ENCODE results near the gene UTRN.

Gene UTRN

DNA sequence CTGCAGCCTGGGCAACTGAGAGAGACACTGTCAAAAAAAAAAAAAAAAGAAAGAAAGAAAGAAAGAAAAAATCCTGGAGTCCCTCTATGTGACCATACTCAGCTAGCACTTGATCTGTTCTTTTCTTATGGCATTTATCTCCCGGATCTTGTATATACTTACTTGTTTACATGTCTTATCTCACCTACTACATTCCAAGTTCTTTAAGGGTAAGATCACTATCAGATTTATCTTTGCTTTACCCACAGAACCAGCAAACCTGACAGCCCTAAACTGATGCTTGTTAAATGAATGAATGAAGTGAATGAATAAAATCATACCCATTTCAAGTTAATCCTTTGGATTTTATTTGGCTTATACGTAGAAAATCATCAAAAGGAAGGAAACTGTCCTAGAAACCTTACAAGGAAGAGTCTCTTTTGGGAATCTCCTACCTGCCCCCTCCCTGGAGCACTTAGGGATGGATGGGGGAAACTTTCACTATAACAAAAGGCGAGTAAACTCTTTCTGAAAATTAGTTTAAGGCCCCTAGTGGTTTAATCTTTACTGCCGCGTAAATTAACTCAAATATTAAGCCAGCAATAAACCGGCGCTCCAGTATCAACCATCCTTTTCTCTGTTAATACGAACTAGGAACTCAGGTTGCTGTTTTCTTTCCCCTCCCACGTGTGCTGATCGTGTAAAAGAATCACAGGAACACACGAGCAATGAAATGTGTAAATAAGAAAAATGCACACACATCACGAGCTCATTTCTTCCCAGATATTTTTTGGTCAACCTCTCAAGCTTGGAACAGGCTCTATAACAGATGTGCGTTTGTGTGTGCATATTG lies 1.3 kb upstream of the UTRN start:
- no peak for DNase-seq (ENCODE audit: low read depth in 2 of 2)

DNA sequence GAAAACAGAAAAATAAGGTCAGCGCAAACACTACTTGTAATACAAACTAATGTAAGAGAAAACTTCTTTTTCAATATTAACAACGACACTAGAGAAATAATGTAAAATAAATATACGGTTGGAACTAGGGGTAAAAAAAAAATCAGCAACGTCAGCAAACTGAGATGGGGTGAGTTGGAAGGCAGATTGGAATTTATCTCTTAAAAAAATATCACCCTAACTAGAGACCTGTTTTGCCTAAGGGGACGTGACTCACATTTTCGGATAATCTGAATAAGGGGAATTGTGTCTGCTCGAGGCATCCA lies 705 bp upstream of the UTRN start:
- no peak for DNase-seq (ENCODE audit: low read depth in 2 of 2)

DNA sequence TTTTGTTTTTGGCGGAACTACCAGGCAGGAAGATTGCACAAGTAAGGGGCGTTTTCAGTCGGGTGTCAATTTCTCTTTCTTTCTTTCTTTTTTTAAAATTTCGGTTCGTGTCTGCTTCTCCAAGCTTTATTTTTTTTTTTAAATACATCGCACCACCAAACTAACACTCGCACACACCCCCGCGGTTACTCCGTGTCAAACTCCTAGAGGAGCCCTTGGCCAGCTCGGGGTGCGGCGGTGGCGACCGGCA lies 338 bp downstream of the UTRN start:
- no peak for DNase-seq (ENCODE audit: low read depth in 2 of 2)

DNA sequence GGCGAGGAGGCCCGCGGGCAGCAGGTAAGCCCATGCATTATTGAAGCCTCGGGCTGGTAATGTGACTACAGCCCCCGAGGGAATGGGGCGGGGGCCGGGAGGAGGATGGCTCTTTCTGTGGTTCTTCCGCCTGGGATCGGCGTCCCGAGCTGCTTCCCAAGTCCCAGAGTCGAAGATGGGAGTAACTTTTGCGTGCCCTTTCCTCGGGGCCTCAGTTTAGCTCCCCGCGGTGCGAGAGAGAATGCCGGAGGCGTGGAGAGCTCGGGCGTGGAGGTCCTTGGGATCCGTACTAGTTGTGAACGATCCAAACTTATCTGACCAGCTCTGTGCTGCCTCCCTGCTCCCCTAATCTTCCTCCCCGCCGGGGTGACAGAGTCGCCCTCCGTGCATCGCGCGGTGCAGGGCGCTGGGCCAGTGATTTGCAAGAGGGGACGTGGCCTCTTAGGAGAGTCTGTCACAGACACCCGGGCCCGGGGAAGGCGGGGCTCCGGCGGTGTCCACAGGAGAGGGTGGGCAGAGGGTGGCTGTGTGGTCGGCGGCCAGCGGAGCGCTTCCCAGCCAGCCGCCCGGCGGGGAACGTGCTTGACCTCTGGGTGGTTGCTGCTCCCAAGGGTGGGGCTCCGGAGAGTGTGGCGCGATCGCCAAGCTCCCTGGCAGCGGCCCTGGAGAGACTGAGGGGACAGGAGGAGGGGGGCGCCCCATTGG lies 815 bp downstream of the UTRN start:
- DNase-seq (ENCODE audit: low read depth in 2 of 2) = no peak

DNA sequence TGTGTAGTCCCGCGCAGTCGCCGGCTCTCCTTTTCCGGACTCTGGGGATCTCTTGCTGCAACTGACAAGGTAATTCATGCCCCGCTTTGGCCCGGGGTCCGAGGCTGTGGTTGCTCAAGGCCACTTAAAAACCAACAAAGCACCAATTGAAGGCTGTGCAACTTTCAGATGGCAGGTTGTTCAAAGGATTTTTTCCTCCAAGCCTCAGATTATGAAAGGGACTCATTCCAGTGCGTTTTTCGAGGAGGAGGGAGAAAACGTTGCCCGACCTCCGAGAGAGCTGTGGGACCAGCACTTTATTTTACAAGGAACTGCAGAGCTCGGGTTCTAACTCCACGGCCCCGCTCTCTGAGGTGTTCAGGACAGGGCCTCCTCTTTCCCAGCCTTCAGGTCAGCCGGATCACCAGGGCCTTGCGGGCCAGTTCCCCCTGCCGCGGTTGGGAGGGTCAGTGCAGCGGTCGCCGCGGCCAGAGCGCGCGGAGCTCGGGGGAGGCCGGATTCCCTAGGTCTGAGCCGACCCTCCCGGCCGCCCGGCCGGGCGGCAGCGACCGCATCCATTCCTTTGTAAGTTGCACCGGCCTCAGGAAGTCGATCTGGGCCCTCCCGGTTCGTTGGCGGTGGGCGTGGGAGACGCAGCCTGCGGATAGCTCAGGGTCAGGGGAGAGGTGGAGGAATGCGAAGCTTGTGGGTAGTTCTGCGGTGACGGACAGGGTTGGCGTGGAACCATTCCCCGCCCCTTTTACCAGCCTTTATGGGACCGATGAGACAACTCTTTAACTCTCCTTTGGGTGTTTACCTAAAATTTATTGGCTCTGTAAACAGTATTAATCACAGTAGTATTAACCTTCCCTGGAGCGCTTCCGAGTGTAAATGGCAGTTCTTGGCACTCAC lies 1.6 kb downstream of the UTRN start:
- DNase-seq (ENCODE audit: low read depth in 2 of 2) = no peak

DNA sequence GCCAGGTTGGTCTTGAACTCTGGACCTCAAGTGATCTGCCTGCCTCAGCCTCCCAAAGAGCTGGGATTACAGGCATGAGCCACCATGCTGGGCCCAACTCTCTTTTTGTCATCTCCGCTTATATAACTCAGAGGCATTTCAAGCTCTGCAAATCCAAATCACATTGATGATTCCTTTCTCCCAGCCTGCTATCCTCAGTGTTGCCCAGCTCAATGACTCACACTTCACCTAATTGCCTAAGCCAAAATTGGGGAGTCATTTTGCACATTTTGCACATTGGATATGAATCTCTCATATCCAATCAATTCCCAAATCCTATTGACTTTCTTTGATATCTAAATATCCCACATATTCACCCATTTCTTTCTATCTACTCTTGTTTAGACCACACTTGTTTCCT lies 3.9 kb downstream of the UTRN start:
- no peak for DNase-seq (ENCODE audit: low read depth in 2 of 2)

DNA sequence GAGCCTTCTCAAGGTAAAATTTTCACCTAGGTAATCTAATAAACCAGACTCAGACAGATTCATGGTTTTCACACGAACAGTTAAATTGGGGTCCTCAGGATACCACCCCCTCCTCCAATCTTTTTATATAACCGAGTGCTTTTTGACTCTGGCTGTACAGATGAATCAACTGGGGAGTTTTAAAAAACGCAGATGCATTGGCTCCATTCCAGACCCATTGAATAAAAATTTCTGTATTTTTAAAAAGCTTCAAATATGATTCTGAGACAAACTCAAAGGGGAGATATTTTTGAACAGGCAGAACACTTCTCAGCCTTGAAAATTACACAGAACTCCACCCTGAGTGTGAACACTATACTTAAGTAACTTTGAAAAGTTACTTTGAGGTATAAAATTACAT lies 7.2 kb downstream of the UTRN start:
- DNase-seq (ENCODE audit: low read depth in 2 of 2) = no peak

DNA sequence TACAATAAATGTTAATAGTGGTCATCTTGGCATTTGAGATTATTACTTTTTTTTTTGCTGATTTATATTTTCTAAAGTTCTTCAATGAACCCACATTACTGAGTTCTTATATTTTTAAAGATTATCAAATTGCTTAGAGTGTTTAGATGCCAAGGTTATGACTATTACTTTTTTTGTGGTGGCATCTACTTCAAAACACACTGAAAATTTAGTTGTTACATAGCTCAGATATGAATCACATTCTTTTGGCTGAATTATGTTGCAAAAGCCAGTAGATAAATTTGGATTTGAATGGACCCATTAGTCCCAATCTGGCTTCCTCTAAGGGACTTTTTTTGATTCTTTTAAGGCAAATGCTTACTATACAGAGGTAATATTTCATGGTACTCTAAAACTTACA lies 8.9 kb downstream of the UTRN start:
- DNase-seq (ENCODE audit: low read depth in 2 of 2) = no peak

DNA sequence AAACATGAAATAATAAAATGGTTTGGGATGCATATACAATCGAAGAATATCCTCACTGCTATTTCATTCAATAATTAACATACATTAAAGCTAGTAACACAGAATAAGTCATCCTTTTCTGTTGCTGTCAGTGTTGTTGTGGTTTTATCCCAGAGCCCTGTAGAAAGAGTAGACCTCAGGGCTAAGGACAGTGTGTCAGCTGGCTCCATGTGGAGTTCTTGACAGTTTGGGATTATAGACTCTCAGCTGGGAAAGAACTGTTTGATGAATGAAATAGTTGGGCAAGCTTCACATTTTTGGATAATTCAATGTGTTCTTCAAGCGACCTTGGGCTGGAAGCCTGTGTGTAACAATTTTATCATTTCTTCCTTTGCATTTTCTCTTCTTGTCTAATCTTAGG lies 10.1 kb downstream of the UTRN start:
- DNase-seq (ENCODE audit: low read depth in 2 of 2) = no peak

DNA sequence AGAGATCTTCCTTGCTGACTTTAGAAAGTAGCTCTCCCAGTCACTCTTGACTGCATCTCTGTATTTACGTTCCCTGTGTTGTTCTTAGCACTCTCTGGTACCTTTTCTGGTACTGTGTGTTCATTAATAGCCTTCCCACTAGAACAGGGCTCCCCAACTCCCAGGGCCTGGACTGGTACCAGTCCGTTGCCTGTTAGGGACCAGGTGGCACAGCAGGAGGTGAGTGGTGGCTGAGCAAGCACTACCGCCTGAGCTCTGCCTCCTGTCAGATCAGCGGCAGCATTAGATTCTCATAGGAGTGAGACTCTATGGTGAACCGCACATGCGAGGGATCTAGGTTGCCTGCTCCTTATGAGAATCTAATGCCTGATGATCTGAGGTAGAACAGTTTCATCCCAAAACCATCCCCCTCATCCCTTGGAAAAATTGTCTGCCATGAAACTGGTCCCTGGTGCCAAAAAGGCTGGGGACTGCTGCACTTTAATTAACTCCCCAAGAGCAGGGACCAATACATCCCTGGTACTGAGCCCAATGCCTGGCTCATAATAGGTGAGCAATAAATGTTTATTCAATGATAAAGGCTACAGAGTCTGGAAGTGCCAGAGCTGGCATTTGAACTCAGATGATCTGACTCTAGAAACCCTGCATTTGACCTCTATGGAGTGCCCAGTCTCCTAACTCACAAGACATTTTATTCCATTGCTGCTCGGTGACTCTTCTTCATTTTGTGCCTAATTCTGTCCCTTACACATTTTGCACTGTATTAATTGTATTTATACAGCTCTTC lies 11.0 kb downstream of the UTRN start:
- no peak for DNase-seq (ENCODE audit: low read depth in 2 of 2)

DNA sequence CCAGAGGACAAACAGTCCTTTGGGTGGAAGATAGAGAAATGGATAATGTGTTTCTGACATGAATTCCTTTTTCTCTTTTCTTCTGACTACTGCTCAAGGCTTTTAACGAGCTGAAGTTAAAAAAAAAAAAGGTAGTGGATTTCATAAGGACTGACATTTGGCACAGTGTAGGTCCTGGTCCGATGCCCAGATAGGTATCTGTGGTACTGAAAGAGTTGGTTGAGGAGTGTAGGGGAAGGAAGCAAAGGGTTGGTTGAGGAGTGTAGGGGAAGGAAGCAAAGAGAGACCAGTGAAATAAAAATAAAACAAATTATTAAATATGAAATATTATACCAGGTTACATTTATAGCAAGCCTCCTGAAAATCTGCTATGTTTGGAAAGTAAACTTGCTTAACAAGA lies 11.8 kb downstream of the UTRN start:
- no peak for DNase-seq (ENCODE audit: low read depth in 2 of 2)

DNA sequence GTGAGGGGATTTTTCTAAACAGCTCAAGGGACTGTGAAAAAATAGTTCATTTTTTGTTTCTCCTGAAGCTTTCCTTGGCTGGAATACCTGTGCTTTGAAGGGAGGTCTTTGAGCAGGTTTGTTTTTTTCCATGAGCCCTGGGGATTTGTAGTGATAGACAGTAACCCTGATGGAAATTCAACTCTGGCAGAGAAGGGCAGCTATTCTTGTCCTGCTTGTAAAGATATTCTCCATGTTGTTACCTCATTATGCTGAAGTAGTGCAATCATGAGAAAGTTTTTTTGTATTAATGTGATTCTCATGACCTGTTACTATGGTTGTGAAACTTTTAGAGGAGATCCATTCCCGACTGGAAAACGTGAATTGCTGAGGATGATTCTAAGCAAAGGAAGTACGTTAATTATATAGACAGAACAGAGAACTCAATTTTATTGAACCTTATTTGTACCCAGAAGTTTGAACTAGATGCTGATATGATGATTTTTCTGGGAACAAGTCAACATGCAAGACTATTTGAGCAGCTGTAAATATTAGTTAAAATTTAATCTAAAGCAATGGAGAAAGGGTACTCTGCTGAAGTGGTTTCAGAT lies 12.5 kb downstream of the UTRN start:
- DNase-seq (ENCODE audit: low read depth in 2 of 2) = no peak

DNA sequence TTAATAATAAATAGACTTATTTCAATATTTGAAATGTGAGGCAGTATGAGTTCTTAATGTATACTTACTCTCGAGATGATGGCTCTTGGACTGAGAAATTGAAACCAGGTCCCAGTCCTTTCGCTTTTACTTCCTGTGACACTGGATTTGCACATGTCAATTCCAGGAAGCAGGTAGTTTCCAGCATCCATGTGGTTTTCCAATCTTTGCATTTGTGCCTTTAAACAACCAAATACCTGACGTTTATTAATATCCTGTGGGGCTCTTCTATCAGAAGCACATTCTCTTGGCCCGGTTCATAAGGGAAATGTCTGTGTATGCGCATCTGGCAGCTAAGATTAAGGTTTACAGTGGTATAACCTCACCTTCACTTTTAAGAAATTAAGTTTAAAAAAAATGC lies 13.1 kb downstream of the UTRN start:
- no peak for DNase-seq (ENCODE audit: low read depth in 2 of 2)

DNA sequence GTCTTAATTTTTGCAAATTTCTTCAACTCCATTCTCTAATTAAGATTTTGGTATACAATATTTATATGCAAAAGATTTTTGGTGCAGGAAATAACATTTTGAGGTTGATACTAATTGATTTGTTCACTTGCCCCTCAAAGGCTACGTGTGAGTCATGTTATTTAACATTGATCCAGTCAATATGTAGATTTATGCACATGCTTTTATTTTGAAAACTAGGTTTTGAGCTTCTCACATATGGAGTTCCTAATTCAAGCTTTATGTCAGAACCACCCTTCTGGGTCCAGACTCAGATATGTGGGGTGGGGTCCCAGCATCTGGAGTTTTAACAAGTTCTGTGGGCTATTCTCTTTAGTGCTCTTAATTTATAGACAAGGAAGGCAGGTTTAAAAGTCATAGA lies 13.8 kb downstream of the UTRN start:
- no peak for DNase-seq (ENCODE audit: low read depth in 2 of 2)

DNA sequence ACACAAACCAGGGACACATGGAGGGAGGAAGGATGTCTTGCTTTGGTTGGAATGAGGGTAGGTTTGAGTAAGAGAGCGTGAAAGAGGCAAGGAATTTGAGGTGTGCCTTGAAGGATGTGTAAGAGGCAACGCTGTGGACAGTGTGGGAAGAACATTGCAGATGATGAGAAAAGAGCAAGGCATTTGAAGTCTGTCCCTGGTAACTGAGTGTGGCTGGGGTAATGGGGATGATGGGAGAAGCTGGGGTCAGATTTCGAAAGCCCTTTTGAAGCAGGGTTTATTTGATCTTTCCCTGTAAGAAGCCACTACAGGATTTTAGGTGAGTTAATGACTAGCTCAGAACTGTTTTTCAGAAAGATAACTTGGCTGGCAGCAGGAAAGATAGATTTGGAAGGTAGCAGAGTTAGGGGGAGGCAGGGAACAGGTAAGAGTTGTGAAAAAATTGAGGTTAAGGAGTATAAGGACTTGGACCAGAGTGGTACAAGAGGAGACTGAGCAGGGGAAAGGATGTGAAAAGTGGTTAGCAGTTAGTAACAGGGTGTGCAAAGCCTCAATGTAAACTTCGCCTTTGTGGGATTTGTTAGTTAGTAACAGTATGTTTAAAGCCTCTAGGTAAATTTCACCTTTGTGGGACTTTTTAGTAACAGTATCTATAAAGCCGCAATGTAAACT lies 17.7 kb downstream of the UTRN start:
- no peak for DNase-seq (ENCODE audit: low read depth in 2 of 2)

DNA sequence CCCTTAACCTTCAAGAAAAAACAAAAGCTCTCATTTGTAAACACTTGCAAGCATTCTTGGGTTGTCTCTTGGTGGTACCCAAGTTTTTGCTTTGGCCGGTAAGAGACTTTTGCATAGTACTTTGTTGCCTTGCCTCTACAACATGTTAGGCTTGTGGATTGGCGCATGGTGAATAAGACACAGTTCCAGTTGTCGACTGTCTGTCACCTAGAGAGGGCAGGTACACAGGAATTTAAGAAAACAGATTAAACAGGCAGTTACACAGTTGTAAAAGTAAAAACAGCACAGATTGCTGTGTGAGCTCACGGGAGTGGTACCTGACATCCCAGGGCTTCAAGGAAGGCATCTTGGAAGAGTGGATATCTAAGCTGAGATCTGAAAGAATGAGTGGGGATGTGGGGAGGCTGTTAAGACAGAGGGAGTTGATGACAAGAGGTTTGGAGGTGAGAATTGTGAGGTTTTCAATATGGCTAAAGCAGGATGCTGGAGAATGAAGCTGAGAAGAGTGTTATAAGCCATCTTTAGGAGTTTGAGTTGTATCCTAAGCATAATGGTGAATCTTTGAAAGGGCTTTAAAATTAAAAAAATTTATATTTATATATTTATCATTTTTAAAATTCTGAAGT lies 19.2 kb downstream of the UTRN start:
- DNase-seq (ENCODE audit: low read depth in 2 of 2) = no peak

DNA sequence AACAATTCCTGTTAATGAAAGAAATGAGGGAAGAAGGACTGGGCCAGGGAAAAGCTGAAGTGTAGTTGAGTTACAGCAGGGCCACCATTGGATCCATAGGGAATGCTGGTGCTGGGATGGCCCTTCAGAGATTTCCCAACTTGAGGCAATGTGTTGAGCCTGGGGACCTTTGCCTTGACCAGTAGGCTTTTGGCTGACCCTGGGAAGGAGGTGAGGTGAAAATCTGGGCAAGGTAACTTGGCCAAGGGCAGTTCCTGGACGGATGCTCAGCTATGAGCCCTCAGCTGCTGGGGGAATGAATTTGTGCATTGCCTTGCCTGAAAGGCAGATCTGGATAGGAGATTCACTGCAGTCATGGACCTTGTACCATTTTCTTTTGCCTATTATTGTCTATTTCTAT lies 20.4 kb downstream of the UTRN start:
- no peak for DNase-seq (ENCODE audit: low read depth in 2 of 2)

DNA sequence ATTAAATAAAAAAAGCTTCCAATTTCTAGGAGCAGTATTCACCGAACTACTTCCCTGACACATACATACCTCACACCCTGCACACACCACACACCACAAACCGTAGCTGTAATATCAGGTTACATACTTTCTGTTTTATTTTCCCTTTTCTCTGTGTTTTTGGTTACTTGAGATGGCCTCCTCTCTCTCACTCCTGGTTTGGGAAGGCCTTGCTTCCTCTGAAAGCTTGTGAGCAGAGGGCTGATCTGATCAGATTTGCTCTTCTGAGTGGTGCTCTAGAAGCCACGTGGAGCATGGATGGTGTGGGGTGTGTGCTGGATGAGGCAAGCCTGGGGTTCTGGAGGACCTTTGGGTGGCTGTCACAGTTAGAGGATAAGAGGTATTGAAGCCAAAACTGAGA lies 20.9 kb downstream of the UTRN start:
- no peak for DNase-seq (ENCODE audit: low read depth in 2 of 2)

DNA sequence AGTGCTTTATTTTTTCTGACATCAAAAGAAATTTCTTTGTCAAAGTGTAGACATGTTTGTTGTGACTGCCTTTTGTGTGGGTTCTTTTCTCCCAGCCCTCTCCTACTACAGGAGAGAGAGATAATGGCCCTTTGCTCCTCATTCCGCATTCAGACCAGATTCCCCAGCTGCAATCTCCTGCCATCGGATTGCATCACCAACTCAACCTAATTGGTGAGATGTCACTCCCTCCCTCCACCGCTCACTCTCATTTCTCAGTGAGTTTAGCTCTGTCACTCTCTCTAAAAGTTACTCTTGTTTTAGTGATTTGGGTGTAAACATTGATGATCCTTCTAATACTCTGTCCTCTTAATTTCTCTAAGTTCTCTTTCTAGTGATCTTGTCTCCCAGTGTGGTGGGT lies 22.7 kb downstream of the UTRN start:
- DNase-seq (ENCODE audit: low read depth in 2 of 2) = no peak

DNA sequence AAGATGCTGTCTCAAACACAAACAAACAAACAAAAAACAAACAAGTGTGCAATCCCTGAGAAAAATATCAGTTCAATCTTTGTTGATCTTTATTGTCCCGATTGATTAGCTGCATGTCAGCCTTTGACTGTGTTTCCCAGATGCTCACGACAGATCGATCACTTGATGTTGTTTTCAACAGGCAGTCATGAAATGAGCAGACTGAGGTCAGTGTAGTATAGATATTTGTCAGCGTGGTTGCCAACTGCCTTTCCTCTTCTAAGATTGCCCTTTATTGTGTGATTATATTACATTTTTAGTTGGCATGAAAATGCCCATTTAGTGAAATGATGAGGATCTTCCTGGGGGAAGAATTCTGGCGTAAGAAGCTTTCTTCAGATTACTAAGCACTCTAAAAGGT lies 25.6 kb downstream of the UTRN start:
- DNase-seq (ENCODE audit: low read depth in 2 of 2) = no peak

DNA sequence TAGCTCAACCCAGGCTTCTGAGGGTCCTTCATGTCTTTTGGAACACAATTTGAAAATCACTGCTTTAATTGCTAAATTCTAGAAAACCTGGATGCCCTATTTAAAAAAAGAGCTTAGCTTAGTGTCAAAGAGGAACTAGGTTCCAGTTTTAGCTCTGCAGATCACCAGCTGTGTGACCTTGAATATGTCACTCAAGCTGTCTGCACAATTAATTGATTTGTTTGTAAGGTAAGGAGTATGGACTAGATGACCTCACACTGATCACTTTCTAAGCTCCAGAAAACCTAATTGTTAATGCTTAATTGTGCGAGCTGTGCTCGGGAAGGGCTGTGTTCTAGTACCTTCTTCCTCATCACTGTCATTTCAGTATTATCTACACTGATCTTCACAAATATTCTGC lies 26.2 kb downstream of the UTRN start:
- DNase-seq (ENCODE audit: low read depth in 2 of 2) = no peak
